ENCODE data around the gene CELF4.

The CELF4 gene

DNA sequence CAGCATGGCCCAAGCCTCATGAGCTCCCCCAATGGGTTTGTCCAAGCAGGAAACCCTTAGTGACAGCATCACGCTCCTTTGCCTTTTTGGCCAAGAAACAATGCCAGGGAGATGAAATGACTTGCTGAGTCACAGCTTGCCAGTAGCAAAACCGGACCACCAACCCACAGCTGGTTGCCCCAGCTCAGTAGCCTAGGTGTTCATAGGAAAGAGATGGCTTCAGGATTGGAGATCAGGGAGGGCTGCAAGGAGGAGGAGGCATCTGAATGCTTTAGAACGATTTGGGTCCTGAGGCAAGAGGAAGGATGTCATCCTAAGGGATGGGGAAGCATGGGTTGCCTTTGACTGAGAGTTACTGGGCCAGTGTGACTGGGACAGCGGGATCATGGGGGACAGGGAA is 116.7 kb downstream of the CELF4 start:
- H3K27ac ChIP-seq (ENCODE audit: low read depth in 2 of 2, low read length in 2 of 2): no peak overlapping the region
- no peak overlapping the region for H3K9ac ChIP-seq (ENCODE audit: low read depth in 1 of 2, low read length in 2 of 2)
- H3K4me1 ChIP-seq (ENCODE audit: control insufficient read depth in 2 of 2, insufficient read depth in 2 of 2, low read length in 2 of 2): peaks cover 3 to 4% of the 10 kb centered on the region in 2 donors
- H3K36me3 ChIP-seq (ENCODE audit: control insufficient read depth in 2 of 2, insufficient read depth in 2 of 2, low read length in 2 of 2): no peaks in the 10 kb centered on the region
- no peak overlapping the region for H3K4me3 ChIP-seq (ENCODE audit: low read length in 2 of 2)
- H3K27me3 ChIP-seq (ENCODE audit: control insufficient read depth in 2 of 2, insufficient read depth in 2 of 2, low read length in 2 of 2): no peaks in the 10 kb centered on the region
- no peaks in the 10 kb centered on the region for H3K9me3 ChIP-seq (ENCODE audit: control insufficient read depth in 2 of 2, low read length in 2 of 2)

DNA sequence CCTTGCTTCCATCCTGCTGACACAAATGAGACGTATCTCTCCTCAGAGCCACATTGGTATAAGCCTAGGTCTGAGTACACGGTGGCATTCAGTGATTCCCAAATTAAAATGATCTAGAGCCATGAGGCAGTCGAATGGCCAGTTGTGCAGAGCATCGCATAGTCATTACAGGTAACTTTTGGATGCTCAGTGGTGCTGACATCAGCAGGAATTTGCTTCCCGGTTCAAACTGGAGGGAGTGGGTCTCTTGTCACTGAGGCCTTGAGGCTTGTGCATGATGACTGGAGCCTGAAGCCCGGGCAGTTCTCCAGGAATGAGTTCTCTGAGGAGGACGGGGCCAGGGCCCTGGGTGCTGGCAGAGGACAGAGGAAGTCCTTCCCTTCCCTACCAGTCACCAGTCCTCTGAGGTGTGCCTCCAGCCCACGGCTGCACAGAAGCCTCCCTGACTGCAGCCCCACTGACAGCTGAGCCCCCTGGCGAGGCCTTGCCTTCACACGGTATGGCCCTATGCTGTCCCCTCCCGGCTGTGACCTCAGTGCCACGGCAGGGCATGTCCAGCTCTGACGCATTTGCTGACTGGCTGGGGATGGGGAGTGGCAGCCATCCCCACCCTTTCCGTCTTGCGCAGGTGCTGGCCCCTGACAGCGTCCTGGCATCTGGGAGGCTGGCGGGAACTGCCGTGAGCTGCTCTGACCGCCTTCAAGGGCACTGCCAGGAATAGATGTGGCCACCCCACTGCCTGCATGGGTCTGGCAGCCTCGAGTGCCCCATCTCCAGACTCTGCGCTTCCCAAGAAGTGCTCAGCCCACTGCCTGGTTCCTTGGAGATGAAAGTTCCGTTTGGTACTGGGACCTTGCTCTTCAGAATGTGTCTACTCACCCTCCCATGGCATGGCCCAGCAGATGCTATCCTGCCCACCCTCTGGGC is 117.4 kb downstream of the CELF4 start:
- Histone ChIP-seq H3K9me3 (ENCODE audit: control insufficient read depth in 2 of 2, low read length in 2 of 2) (no peaks in the 10 kb centered on the region), H3K27ac (ENCODE audit: low read depth in 2 of 2, low read length in 2 of 2) (no peak overlapping the region), H3K9ac (ENCODE audit: low read depth in 1 of 2, low read length in 2 of 2) (no peak overlapping the region), H3K4me3 (ENCODE audit: low read length in 2 of 2) (no peak overlapping the region), H3K4me1 (ENCODE audit: control insufficient read depth in 2 of 2, insufficient read depth in 2 of 2, low read length in 2 of 2) (peaks cover 3 to 4% of the 10 kb centered on the region in 2 donors), H3K27me3 (ENCODE audit: control insufficient read depth in 2 of 2, insufficient read depth in 2 of 2, low read length in 2 of 2) (no peaks in the 10 kb centered on the region), H3K36me3 (ENCODE audit: control insufficient read depth in 2 of 2, insufficient read depth in 2 of 2, low read length in 2 of 2) (no peaks in the 10 kb centered on the region)

DNA sequence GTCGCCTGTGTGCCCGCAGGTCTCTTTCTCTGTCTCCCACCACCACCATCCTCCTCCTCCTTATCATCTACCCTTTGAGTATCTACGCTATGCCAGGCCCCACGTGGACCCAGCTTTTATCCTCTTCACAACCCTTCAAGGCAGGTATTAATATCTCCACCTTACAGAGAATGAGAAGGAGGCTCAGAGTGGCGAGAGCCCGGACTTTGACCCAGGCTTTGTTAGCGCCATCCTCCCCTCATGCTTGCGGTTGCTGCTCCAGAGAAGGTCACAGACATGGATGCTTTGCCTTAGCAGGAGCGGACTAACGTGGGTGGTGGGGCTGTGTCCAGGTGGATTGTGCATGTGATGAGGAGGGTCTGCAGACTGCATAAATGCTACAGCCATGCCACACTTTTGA is 119.8 kb downstream of the CELF4 start:
- no peak overlapping the region for H3K4me3 ChIP-seq (ENCODE audit: low read length in 2 of 2)
- no peaks in the 10 kb centered on the region for H3K36me3 ChIP-seq (ENCODE audit: control insufficient read depth in 2 of 2, insufficient read depth in 2 of 2, low read length in 2 of 2)
- no peak overlapping the region for H3K9ac ChIP-seq (ENCODE audit: low read depth in 1 of 2, low read length in 2 of 2)
- no peaks in the 10 kb centered on the region for H3K27me3 ChIP-seq (ENCODE audit: control insufficient read depth in 2 of 2, insufficient read depth in 2 of 2, low read length in 2 of 2)
- H3K4me1 ChIP-seq (ENCODE audit: control insufficient read depth in 2 of 2, insufficient read depth in 2 of 2, low read length in 2 of 2): peaks cover 0 to 4% of the 10 kb centered on the region in 2 donors
- H3K9me3 ChIP-seq (ENCODE audit: control insufficient read depth in 2 of 2, low read length in 2 of 2): no peaks in the 10 kb centered on the region
- no peak overlapping the region for H3K27ac ChIP-seq (ENCODE audit: low read depth in 2 of 2, low read length in 2 of 2)

DNA sequence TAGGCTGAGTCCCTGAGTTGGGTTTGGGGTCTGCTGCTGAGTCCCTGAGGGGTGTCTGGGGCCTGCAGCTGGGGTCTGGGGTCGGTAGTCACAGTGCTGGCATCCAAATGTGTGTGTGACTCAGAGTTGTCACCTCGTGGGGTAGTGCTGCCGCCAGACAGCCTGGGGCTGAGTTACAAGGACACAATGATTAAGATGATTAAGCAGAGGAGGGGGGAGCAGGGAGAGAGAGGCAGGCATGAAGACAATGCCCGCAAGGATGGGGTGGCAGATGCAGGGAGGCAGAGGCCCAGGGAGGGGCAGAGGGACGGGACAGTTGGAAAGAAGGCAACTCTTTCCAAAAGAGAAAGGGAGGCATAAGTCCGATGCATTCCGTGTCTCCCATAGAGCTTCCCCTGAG is 120.2 kb downstream of the CELF4 start:
- H3K9me3 ChIP-seq (ENCODE audit: control insufficient read depth in 2 of 2, low read length in 2 of 2): no peaks in the 10 kb centered on the region
- H3K9ac ChIP-seq (ENCODE audit: low read depth in 1 of 2, low read length in 2 of 2): no peak overlapping the region
- no peak overlapping the region for H3K4me3 ChIP-seq (ENCODE audit: low read length in 2 of 2)
- no peaks in the 10 kb centered on the region for H3K36me3 ChIP-seq (ENCODE audit: control insufficient read depth in 2 of 2, insufficient read depth in 2 of 2, low read length in 2 of 2)
- no peak overlapping the region for H3K27ac ChIP-seq (ENCODE audit: low read depth in 2 of 2, low read length in 2 of 2)
- no peaks in the 10 kb centered on the region for H3K27me3 ChIP-seq (ENCODE audit: control insufficient read depth in 2 of 2, insufficient read depth in 2 of 2, low read length in 2 of 2)
- H3K4me1 ChIP-seq (ENCODE audit: control insufficient read depth in 2 of 2, insufficient read depth in 2 of 2, low read length in 2 of 2): peaks cover 0 to under 1% of the 10 kb centered on the region in 2 donors

DNA sequence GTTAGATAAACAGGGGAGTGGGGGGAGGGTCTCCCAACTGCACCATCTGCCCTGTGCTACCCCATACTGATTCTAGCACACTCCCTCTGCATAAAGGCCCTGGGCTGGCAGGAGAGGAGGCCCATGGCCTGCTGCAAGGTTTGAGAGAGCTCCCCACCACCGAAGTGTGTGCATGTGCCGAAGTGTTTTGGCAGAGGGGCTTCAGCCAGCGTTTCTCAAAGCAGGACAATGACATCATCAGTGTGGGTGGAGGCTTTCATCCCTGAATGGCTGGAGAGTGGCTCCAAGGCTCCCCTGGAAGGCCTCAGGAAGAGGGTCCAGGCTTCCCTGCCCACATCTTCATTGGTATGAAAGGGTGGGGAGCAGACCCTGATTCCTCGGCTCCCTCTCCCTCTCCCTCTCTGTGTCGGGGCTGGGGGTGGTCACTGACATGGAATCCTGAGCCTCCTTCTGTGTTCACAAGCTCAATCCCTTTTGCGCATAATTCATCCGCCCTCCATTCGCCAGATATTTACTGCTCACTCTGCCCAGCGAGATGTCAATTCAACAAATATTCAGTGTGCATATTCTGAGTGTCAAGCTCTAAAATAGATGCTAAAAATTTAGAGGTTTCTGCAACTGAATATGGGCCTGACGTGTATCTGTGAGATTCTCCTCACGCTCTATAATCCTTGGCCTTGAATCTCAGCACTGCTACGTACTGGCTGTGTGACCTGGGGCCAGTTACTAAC is 122.1 kb downstream of the CELF4 start:
- Histone ChIP-seq H3K27ac (ENCODE audit: low read depth in 2 of 2, low read length in 2 of 2) (no peak overlapping the region), H3K27me3 (ENCODE audit: control insufficient read depth in 2 of 2, insufficient read depth in 2 of 2, low read length in 2 of 2) (no peaks in the 10 kb centered on the region), H3K9me3 (ENCODE audit: control insufficient read depth in 2 of 2, low read length in 2 of 2) (no peaks in the 10 kb centered on the region), H3K4me3 (ENCODE audit: low read length in 2 of 2) (no peak overlapping the region), H3K9ac (ENCODE audit: low read depth in 1 of 2, low read length in 2 of 2) (no peak overlapping the region), H3K36me3 (ENCODE audit: control insufficient read depth in 2 of 2, insufficient read depth in 2 of 2, low read length in 2 of 2) (no peaks in the 10 kb centered on the region), H3K4me1 (ENCODE audit: control insufficient read depth in 2 of 2, insufficient read depth in 2 of 2, low read length in 2 of 2) (no peaks in the 10 kb centered on the region)

DNA sequence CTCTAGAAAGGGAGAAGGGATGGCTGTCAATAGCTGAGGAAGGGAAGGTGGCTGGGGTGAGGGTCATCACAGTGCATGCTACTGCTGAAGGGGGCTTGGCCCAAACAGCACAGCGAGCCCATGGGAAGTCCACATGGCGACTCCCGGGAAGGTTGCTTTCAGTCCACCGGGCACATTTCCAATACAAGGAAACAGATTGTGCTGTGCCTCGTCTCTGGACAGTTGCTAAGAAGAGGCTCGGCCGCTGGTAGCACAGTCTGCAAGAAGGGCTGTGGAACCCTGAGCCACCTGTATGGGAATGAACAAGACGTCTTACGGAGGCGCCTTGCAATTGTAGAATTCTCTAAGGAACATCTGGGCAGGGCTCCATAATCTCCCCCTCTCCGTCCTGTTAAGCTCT is 123.1 kb downstream of the CELF4 start:
- Histone ChIP-seq H3K27ac (ENCODE audit: low read depth in 2 of 2, low read length in 2 of 2) (no peak overlapping the region), H3K4me3 (ENCODE audit: low read length in 2 of 2) (no peak overlapping the region), H3K4me1 (ENCODE audit: control insufficient read depth in 2 of 2, insufficient read depth in 2 of 2, low read length in 2 of 2) (no peaks in the 10 kb centered on the region), H3K9ac (ENCODE audit: low read depth in 1 of 2, low read length in 2 of 2) (no peak overlapping the region), H3K27me3 (ENCODE audit: control insufficient read depth in 2 of 2, insufficient read depth in 2 of 2, low read length in 2 of 2) (no peaks in the 10 kb centered on the region), H3K9me3 (ENCODE audit: control insufficient read depth in 2 of 2, low read length in 2 of 2) (no peaks in the 10 kb centered on the region), H3K36me3 (ENCODE audit: control insufficient read depth in 2 of 2, insufficient read depth in 2 of 2, low read length in 2 of 2) (no peaks in the 10 kb centered on the region)

DNA sequence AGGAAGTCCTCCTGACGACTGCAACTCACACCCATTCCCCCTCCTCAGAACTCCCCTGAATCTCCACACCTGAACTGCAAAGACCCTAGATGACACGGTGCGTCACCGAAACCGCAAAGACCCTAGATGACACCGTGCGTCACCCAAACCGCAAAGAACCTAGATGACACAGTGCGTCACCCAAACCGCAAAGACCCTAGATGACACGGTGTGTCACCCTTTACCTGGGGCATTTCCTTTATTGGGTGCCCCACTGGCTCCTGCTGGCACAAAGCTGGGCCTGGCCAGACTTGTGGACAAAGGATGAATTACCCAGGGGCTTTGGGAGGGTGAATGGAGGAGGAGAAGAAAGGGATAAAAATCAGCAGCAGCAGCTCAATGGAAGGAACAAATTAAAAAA is 123.8 kb downstream of the CELF4 start:
- H3K9me3 ChIP-seq (ENCODE audit: control insufficient read depth in 2 of 2, low read length in 2 of 2): no peaks in the 10 kb centered on the region
- no peaks in the 10 kb centered on the region for H3K4me1 ChIP-seq (ENCODE audit: control insufficient read depth in 2 of 2, insufficient read depth in 2 of 2, low read length in 2 of 2)
- no peak overlapping the region for H3K9ac ChIP-seq (ENCODE audit: low read depth in 1 of 2, low read length in 2 of 2)
- H3K36me3 ChIP-seq (ENCODE audit: control insufficient read depth in 2 of 2, insufficient read depth in 2 of 2, low read length in 2 of 2): no peaks in the 10 kb centered on the region
- no peak overlapping the region for H3K4me3 ChIP-seq (ENCODE audit: low read length in 2 of 2)
- no peaks in the 10 kb centered on the region for H3K27me3 ChIP-seq (ENCODE audit: control insufficient read depth in 2 of 2, insufficient read depth in 2 of 2, low read length in 2 of 2)
- no peak overlapping the region for H3K27ac ChIP-seq (ENCODE audit: low read depth in 2 of 2, low read length in 2 of 2)

DNA sequence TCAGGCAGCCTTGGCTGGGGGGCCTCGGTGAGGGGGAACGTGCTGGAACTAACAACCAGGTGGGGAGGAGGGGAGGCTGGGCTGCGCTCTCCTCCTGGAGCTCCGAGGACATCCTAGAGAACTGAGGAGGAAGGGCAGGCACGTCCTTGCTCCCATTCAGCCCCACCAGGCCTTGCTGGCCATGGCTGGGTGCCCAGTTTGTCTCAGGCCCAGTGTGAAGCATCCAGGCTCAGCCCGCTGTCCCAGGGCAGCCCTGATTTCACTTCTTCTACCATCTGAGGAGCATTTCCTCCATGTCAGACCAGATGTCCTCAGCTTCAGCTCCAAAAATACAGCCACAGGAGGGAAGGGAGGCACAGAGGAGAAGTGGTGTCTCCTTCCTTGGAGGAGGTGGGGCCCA is 125.4 kb downstream of the CELF4 start:
- H3K36me3 ChIP-seq (ENCODE audit: control insufficient read depth in 2 of 2, insufficient read depth in 2 of 2, low read length in 2 of 2): no peaks in the 10 kb centered on the region
- no peaks in the 10 kb centered on the region for H3K9me3 ChIP-seq (ENCODE audit: control insufficient read depth in 2 of 2, low read length in 2 of 2)
- H3K4me1 ChIP-seq (ENCODE audit: control insufficient read depth in 2 of 2, insufficient read depth in 2 of 2, low read length in 2 of 2): no peaks in the 10 kb centered on the region
- H3K27me3 ChIP-seq (ENCODE audit: control insufficient read depth in 2 of 2, insufficient read depth in 2 of 2, low read length in 2 of 2): peaks cover 0 to 3% of the 10 kb centered on the region in 2 donors
- no peak overlapping the region for H3K9ac ChIP-seq (ENCODE audit: low read depth in 1 of 2, low read length in 2 of 2)
- H3K4me3 ChIP-seq (ENCODE audit: low read length in 2 of 2): no peak overlapping the region
- no peak overlapping the region for H3K27ac ChIP-seq (ENCODE audit: low read depth in 2 of 2, low read length in 2 of 2)

DNA sequence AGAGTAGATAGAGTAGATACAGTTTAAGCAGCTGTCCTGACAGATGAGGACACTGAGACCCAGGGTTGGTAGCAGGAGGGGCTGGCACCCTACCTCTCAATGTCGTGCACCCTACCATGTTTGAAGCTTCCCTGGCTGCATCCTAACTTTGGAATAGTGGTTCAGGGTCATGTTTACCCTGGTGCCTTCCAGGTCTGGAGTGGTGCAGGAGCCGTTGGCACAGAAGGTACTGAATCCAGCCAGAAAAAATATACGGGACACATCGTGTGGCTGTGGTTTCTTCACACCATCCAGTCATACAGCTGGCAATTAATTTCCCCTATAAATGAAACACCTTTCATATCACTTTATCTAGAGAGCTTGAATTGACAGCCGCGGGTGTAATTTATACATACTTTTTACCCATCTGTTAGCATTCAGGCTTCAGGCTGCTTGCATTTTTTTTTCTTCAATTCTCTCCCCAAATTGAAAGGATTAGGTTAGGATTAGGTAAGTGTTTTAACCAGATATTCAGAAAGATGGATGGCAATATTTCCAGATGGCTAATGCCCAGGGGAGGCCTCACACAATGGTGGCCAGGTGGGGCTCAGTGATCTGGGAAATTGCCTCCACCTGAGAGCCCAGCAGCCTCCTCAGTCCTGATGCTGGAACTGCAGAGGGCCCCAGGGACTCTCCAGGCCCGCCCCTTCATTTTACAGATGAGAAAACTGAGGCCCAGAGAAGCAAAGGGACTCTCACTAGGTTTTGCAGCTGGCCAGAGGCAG is 127.0 kb downstream of the CELF4 start:
- no peak overlapping the region for H3K9ac ChIP-seq (ENCODE audit: low read depth in 1 of 2, low read length in 2 of 2)
- H3K9me3 ChIP-seq (ENCODE audit: control insufficient read depth in 2 of 2, low read length in 2 of 2): no peaks in the 10 kb centered on the region
- H3K4me1 ChIP-seq (ENCODE audit: control insufficient read depth in 2 of 2, insufficient read depth in 2 of 2, low read length in 2 of 2): no peaks in the 10 kb centered on the region

DNA sequence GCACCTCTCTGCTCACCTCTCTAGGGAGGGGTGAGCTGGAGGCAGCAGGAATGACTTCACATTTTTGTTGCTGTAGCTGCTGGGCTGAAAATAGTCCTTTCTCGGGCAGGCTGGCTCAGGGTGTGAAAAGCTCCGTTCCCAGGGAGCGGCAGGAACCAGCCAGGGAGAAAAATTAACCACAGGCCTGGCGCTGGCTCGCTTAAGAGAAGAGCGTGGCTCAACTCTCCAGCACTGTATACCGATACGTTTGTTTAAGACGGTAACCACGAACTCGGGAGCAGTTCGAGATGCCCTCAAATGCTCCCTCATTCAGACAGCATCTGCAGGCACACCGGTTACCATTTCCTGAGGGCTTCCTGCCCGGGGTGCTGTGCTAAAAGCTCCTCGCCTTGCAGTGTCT is 129.6 kb downstream of the CELF4 start:
- H3K27ac ChIP-seq (ENCODE audit: low read depth in 2 of 2, low read length in 2 of 2): no peak overlapping the region
- no peaks in the 10 kb centered on the region for H3K36me3 ChIP-seq (ENCODE audit: control insufficient read depth in 2 of 2, insufficient read depth in 2 of 2, low read length in 2 of 2)
- no peaks in the 10 kb centered on the region for H3K9me3 ChIP-seq (ENCODE audit: control insufficient read depth in 2 of 2, low read length in 2 of 2)
- H3K4me3 ChIP-seq (ENCODE audit: low read length in 2 of 2): no peak overlapping the region
- no peaks in the 10 kb centered on the region for H3K4me1 ChIP-seq (ENCODE audit: control insufficient read depth in 2 of 2, insufficient read depth in 2 of 2, low read length in 2 of 2)
- no peak overlapping the region for H3K9ac ChIP-seq (ENCODE audit: low read depth in 1 of 2, low read length in 2 of 2)
- peaks cover 0 to 3% of the 10 kb centered on the region in 2 donors for H3K27me3 ChIP-seq (ENCODE audit: control insufficient read depth in 2 of 2, insufficient read depth in 2 of 2, low read length in 2 of 2)

More for the DNA sequence above, 127.0 kb downstream of the CELF4 start:
- peaks cover 0 to 3% of the 10 kb centered on the region in 2 donors for H3K27me3 ChIP-seq (ENCODE audit: control insufficient read depth in 2 of 2, insufficient read depth in 2 of 2, low read length in 2 of 2)
- no peak overlapping the region for H3K4me3 ChIP-seq (ENCODE audit: low read length in 2 of 2)
- no peaks in the 10 kb centered on the region for H3K36me3 ChIP-seq (ENCODE audit: control insufficient read depth in 2 of 2, insufficient read depth in 2 of 2, low read length in 2 of 2)
- no peak overlapping the region for H3K27ac ChIP-seq (ENCODE audit: low read depth in 2 of 2, low read length in 2 of 2)

Data from mucosa of rectum (tissue), 2 donors.